Measurements from ENCODE around the gene POLR3K. TPM values are rescaled to one million over a fixed set of nuclear protein-coding genes. Genes with fewer than 3 reads are reported as not detected.

POLR3K gene
- total and polyA plus RNA-seq, 10 donors = 5.2 to 24.1 (median 13.7) TPM

DNA sequence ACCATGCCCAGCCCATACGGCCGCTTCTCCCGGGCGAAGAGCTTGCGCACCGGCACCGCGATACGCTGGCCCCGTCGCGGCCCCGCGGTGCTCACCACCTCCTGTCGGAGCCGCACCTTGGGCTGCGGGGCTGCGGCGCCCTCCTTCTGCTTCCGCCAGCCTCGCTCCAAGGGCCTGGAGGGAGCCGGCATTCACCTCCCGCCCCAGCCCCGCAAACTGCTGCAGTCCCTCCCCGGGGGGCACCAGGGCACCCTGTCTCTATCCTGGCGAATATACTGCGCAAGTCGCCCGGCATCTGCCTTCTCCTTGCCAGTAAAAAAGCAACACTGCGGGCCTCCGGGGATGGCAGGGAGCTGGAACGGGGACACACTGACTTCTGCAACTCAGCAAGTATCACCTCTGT lies 8.5 kb upstream of the POLR3K start:
- Histone ChIP-seq H3K27ac (no peak overlapping the region), H3K27me3 (replicated peaks in 1 of 7) (no peaks in the 10 kb centered on the region), H3K4me3 (no peak overlapping the region), H3K4me1 (peaks cover 0 to 18% (median 11%) of the 10 kb centered on the region in 6 donors), H3K36me3 (peaks cover 0 to 74% (median 18%) of the 10 kb centered on the region in 6 donors), H3K9me3 (no peaks in the 10 kb centered on the region)
- 94 to 96% (median 95%) methylated on average over 25 to 32 of the region's 32 CpGs for whole genome bisulfite sequencing, 5 donors
- intact Hi-C loops (cut with DNase I; ENCODE audit: low total_unique reads) = no loop called here
- TF ChIP-seq POLR2A (IDR thresholded peaks at IDR 0.05) (no peak), POLR2AphosphoS5 (IDR thresholded peaks at IDR 0.05) (no peak)
- TF ChIP-seq, protein P1, sequence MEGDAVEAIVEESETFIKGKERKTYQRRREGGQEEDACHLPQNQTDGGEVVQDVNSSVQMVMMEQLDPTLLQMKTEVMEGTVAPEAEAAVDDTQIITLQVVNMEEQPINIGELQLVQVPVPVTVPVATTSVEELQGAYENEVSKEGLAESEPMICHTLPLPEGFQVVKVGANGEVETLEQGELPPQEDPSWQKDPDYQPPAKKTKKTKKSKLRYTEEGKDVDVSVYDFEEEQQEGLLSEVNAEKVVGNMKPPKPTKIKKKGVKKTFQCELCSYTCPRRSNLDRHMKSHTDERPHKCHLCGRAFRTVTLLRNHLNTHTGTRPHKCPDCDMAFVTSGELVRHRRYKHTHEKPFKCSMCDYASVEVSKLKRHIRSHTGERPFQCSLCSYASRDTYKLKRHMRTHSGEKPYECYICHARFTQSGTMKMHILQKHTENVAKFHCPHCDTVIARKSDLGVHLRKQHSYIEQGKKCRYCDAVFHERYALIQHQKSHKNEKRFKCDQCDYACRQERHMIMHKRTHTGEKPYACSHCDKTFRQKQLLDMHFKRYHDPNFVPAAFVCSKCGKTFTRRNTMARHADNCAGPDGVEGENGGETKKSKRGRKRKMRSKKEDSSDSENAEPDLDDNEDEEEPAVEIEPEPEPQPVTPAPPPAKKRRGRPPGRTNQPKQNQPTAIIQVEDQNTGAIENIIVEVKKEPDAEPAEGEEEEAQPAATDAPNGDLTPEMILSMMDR (IDR thresholded peaks at IDR 0.05 in 8 of 11, conservative IDR thresholded peaks at IDR 0.05 in 3 of 11) = no peak
- DNase-seq = peak; percentile 47

DNA sequence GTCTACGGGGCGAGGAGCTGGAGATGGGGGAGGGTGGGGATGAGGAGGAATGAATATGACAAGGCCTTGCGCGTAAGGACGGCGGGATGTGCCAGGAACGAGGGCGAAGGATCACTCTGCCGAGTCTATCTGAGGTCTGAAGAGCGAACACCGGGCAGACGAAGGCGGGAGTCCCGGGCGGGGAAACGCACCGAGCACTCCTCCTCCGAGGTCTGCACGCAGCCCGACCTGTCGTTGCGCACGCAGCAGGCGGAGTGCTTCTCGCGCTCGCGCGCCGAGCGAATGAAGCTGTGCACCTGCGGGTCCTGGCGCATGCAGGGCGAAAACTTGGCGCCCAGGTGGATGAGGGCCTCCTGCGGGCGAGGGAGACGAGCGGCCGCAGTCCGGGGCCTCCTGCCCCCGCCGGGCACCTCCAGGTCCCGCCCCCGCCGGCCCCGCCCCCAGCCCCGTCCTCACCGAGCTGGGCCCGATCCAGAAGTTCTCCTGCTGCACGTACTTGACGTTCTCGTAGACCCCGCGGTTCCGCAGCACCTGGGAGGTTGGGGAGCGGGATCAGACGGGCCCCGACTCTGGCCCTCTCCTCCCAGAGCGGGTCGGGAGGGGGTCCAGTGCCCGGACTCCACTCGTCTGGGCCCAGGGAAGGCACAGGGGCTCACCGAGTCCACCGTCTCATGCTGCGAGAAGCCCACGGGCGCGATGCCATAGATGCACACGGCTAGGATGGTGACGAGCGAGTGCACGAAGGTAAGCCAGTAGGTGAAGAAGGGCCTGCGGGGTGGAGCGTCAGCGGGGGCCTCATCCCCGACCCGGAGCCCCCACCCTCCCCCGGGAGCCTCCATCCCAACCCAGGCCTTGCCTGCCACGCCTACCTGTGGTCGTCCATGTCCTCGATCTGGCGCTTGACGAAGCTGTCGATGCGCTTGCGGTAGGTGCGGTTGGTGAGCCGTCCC lies 7.8 kb upstream of the POLR3K start:
- Histone ChIP-seq H3K4me3 (no peak overlapping the region), H3K36me3 (peaks cover 0 to 81% (median 25%) of the 10 kb centered on the region in 6 donors), H3K27me3 (replicated peaks in 1 of 7) (no peaks in the 10 kb centered on the region), H3K4me1 (peaks cover 0 to 11% (median 9%) of the 10 kb centered on the region in 6 donors), H3K27ac (no peak overlapping the region), H3K9me3 (no peaks in the 10 kb centered on the region)
- TF ChIP-seq POLR2AphosphoS5 (IDR thresholded peaks at IDR 0.05) (no peak), POLR2A (IDR thresholded peaks at IDR 0.05) (no peak)
- TF ChIP-seq, protein P1 (IDR thresholded peaks at IDR 0.05 in 8 of 11, conservative IDR thresholded peaks at IDR 0.05 in 3 of 11) = no peak
- DNase-seq = peak; percentile 70
- 90 to 93% (median 92%) methylated on average over 71 to 89 of the region's 89 CpGs for WGBS, 5 donors
- intact Hi-C loops (cut with DNase I; ENCODE audit: low total_unique reads) = no loop called here

DNA sequence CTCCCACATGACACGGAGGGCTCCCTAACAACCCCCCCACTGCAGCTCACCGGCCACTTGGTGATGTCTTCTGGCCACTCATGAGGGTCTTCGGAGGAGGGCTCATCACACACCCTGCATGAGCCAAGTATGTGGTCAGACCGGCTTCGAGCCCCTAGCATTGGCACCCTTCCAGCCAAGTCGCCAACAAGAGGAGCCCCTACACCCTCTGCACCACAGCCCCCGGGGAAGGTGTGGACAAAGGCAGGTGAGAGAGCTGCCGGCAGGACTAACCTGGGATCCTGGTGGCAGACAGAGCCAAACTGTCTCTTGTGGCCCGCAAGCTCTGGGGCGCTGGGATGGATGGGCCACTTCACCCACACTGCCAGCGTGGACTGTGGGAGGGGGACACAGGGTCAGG lies 6.8 kb upstream of the POLR3K start:
- peaks cover 0 to 7% (median 0%) of the 10 kb centered on the region in 6 donors for H3K4me1 ChIP-seq
- intact Hi-C loops (cut with DNase I; ENCODE audit: low total_unique reads) = no loop called here
- peak; percentile 55 for DNase-seq
- no peak overlapping the region for H3K27ac ChIP-seq
- no peak for TF ChIP-seq POLR2A (IDR thresholded peaks at IDR 0.05)
- TF ChIP-seq, protein P1 (IDR thresholded peaks at IDR 0.05 in 8 of 11, conservative IDR thresholded peaks at IDR 0.05 in 3 of 11) = no peak
- TF ChIP-seq POLR2AphosphoS5 (IDR thresholded peaks at IDR 0.05) = no peak
- 84 to 91% (median 88%) methylated on average over 9 to 11 of the region's 11 CpGs for WGBS, 5 donors
- H3K27me3 ChIP-seq (replicated peaks in 1 of 7) = no peaks in the 10 kb centered on the region
- peaks cover 0 to 90% (median 33%) of the 10 kb centered on the region in 6 donors for H3K36me3 ChIP-seq
- H3K4me3 ChIP-seq = no peak overlapping the region
- no peaks in the 10 kb centered on the region for H3K9me3 ChIP-seq

DNA sequence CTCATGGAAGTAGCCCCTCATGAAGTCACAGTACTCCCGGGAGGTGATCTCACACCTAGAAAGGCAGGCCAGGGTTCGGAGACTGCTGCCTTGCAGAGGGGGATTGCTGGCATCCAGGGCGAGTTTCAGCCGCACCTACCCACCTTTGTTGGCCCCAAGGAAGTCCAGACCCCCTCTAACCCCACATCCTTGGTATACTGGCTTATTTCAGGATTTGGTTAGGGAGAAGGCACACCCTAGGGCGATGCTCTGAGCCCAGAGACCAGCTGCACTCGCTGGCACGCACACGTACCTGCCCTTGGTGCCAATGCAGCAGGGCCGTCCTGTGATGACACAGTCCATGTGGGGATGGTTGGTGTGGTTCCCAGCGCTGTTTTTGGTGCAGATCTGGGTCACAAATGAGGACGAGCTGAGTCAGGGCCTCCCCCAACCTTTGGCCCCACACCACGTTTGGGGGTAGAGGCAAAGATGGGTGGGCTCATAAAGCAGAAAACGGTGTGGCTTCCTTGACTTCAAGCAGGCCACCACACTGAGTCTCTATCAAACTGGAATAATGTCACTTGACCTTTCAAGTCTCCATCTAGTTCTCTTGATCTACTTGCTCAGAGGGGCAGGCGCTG lies 6.1 kb upstream of the POLR3K start:
- no peak overlapping the region for H3K27ac ChIP-seq
- H3K27me3 ChIP-seq (replicated peaks in 1 of 7) = no peaks in the 10 kb centered on the region
- DNase-seq = no peak
- WGBS, 5 donors = 84 to 93% (median 91%) methylated on average over 12 to 14 of the region's 14 CpGs
- H3K4me3 ChIP-seq = no peak overlapping the region
- H3K36me3 ChIP-seq = peaks cover 0 to 88% (median 33%) of the 10 kb centered on the region in 6 donors
- no peaks in the 10 kb centered on the region for H3K9me3 ChIP-seq
- H3K4me1 ChIP-seq = peaks cover 0 to 12% (median 5%) of the 10 kb centered on the region in 6 donors
- intact Hi-C loops (cut with DNase I; ENCODE audit: low total_unique reads) = no loop called here
- no peak for TF ChIP-seq POLR2A (IDR thresholded peaks at IDR 0.05)
- TF ChIP-seq, protein P1 (IDR thresholded peaks at IDR 0.05 in 8 of 11, conservative IDR thresholded peaks at IDR 0.05 in 3 of 11) = no peak
- TF ChIP-seq POLR2AphosphoS5 (IDR thresholded peaks at IDR 0.05) = no peak
